Stomach (tissue), 4 donors: Measurements from ENCODE around the gene ADSS1.

Experiments
- CTCF ChIP-seq, 7 experiments: fragments of 450-650 bp in 4 of 7; fragments of 200-600 bp in 3 of 7; sonication (generic) in 3 of 7; IDR thresholded peaks; one replicate each; pipeline ENCODE4 v1.5.1; 2016 to 2019; ENCODE audit warnings: antibody characterized with exemption in 7 of 7, control low read depth in 2 of 7, mild to moderate bottlenecking in 1 of 7
- POLR2AphosphoS5 ChIP-seq, 3 donors: sonication (generic); formaldehyde crosslinking; IDR thresholded peaks; one replicate each; pipeline ENCODE4 v1.6.1; 2016; ENCODE audit warnings: antibody characterized with exemption in 3 of 3

- TF ChIP-seq CTCF (IDR thresholded peaks at IDR 0.05) (no peak), POLR2AphosphoS5 (IDR thresholded peaks at IDR 0.05) (no peak)
Observed at GRCh38 chr14:104766863-104767633, 43.0 kb downstream of the ADSS1 start.
